Suprapubic skin (tissue), 4 donors: ENCODE results near the gene LCNL1.

Experiments used
- EP300 ChIP-seq: sonication (generic); formaldehyde crosslinking; IDR thresholded peaks from one replicate; pipeline ENCODE4 v1.6.1; 2017; ENCODE audit warnings: antibody characterized with exemption
- POLR2A ChIP-seq, 2 donors: fragments of 450-650 bp; IDR thresholded peaks; one replicate each; pipeline ENCODE4 v1.6.1; 2017; ENCODE audit warnings: antibody characterized with exemption in 2 of 2, mild to moderate bottlenecking in 2 of 2, moderate library complexity in 2 of 2
- POLR2AphosphoS5 ChIP-seq, 3 donors: sonication (generic); formaldehyde crosslinking; IDR thresholded peaks; one replicate each; pipeline ENCODE4 v1.6.1; 2017; ENCODE audit warnings: antibody characterized with exemption in 3 of 3
- TF ChIP-seq, protein P1 (sequence below), 2 donors: fragments of 200-600 bp in 1 of 2; fragments of 450-650 bp in 1 of 2; sonication (generic) in 1 of 2; IDR thresholded peaks; one replicate each; pipeline ENCODE4 v1.5.1; 2016 to 2019; ENCODE audit warnings: antibody characterized with exemption in 2 of 2, mild to moderate bottlenecking in 1 of 2, moderate library complexity in 1 of 2

DNA sequence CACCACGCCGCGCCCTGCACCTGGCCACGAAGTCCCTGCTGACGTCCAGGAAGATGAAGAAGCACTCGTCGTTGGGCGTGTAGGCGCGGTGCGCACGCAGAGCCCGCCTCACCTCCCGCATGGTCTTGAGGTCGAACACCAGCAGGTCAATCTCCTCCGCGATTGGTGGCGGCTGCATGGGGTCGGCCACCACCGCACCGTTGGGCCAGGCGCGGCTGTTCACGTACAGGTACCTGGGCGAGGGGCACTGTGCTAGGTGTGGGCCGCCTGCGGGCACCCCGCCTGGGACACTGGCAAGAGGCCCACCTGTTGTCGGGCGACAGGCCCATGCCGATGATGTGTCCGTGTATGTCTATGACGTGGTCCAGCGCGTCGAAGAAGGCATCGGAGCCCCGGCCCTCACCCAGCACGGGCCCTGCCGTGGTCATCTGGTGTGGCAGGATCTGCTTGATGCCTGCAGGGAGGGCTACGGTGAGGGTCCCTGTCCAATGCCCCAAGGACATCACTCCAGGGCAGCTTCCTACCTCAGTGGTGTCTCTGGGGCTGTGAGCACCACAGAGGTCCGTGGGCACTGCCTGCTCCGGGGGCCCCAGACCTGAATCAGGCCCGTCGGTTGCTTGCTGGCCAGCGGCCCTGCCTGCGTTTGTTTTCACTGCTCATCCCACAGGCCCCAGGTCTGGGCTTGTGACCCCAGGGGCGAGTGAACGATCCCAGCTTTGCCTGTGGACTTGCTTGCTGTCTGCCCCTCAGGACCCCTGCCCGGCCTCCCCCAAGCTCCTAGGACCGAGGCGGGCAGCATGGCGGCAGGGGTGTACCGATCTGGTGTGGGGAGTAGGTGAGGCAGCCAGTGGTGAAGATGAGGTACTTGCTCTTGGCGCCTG is 41.3 kb upstream of the LCNL1 start:
- TF ChIP-seq, protein P1, sequence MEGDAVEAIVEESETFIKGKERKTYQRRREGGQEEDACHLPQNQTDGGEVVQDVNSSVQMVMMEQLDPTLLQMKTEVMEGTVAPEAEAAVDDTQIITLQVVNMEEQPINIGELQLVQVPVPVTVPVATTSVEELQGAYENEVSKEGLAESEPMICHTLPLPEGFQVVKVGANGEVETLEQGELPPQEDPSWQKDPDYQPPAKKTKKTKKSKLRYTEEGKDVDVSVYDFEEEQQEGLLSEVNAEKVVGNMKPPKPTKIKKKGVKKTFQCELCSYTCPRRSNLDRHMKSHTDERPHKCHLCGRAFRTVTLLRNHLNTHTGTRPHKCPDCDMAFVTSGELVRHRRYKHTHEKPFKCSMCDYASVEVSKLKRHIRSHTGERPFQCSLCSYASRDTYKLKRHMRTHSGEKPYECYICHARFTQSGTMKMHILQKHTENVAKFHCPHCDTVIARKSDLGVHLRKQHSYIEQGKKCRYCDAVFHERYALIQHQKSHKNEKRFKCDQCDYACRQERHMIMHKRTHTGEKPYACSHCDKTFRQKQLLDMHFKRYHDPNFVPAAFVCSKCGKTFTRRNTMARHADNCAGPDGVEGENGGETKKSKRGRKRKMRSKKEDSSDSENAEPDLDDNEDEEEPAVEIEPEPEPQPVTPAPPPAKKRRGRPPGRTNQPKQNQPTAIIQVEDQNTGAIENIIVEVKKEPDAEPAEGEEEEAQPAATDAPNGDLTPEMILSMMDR (IDR thresholded peaks at IDR 0.05), result no peak
- no peak for TF ChIP-seq POLR2A (IDR thresholded peaks at IDR 0.05)
- TF ChIP-seq POLR2AphosphoS5 (IDR thresholded peaks at IDR 0.05), result no peak
- no peak for TF ChIP-seq EP300
